ENCODE results near the gene SLC2A8. TPM values are rescaled to one million over a fixed set of nuclear protein-coding genes. Genes with fewer than 3 reads are reported as not detected.

SLC2A8 gene
- total RNA-seq, 1 experiment from 2014 or later, result 37.4 TPM

DNA sequence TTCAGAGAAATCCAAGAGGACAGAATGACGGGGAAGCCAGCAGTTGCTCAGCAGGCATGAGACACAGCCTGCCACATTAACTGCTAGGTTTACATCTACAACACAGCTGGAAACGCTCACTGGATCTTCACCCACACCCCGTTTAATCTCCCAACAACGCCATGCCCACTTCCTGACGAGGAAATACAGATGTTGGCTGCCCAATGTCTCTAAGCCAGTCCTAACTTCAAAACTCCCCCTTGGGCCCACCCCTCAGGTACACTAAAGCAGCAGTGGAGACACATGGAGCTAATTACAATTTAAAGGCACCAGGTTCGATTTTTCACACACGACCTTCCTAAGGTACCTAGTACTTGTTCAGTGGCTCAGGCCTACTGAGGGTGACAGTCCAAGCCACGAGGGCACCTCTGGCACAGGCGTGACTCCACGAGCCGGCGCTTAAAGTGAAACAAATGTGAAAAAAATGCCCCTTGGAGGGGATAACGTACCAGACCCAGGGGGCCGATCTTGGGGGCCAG, 53.3 kb downstream of the SLC2A8 start (continued):
- TF ChIP-seq ZNF219 (CRISPR knock-in tag; IDR thresholded peaks at IDR 0.05; ENCODE audit: borderline replicate concordance) (no peak), ZNF423 (CRISPR knock-in tag; IDR thresholded peaks at IDR 0.05) (no peak), TP53 (CRISPR knock-in tag; IDR thresholded peaks at IDR 0.05) (no peak), CBFB (CRISPR knock-in tag; IDR thresholded peaks at IDR 0.05; ENCODE audit: low read depth) (no peak), OVOL2 (CRISPR knock-in tag; IDR thresholded peaks at IDR 0.05; ENCODE audit: borderline replicate concordance) (no peak), MYBL2 (CRISPR knock-in tag; IDR thresholded peaks at IDR 0.05) (no peak), ZNF396 (CRISPR knock-in tag; IDR thresholded peaks at IDR 0.05; ENCODE audit: borderline replicate concordance) (no peak), FOXJ3 (CRISPR knock-in tag; IDR thresholded peaks at IDR 0.05; ENCODE audit: borderline replicate concordance) (no peak), NFYB (CRISPR knock-in tag; conservative IDR thresholded peaks at IDR 0.05; ENCODE audit: low read depth) (no peak), GTF2I (CRISPR knock-in tag; conservative IDR thresholded peaks at IDR 0.05) (no peak), ZNF416 (CRISPR knock-in tag; IDR thresholded peaks at IDR 0.05) (peak; percentile 12; the same call in 1 of the 2 replicates), SMAD4 (CRISPR knock-in tag; IDR thresholded peaks at IDR 0.05) (no peak), TCF7 (CRISPR knock-in tag; IDR thresholded peaks at IDR 0.05; ENCODE audit: low read depth) (no peak; the same call in 1 of the 2 replicates), RORB (CRISPR knock-in tag; IDR thresholded peaks at IDR 0.05) (no peak), ELF4 (CRISPR knock-in tag; IDR thresholded peaks at IDR 0.05; ENCODE audit: low read depth) (no peak), SP1 (CRISPR knock-in tag; conservative IDR thresholded peaks at IDR 0.05) (no peak), ZNF121 (CRISPR knock-in tag; IDR thresholded peaks at IDR 0.05) (no peak), NR3C1 (CRISPR knock-in tag; conservative IDR thresholded peaks at IDR 0.05; ENCODE audit: low read depth) (no peak), ZNF317 (CRISPR knock-in tag; IDR thresholded peaks at IDR 0.05; ENCODE audit: borderline replicate concordance, low read depth) (no peak), ZNF671 (CRISPR knock-in tag; IDR thresholded peaks at IDR 0.05) (peak; percentile 73)
- TF ChIP-seq, protein P1, sequence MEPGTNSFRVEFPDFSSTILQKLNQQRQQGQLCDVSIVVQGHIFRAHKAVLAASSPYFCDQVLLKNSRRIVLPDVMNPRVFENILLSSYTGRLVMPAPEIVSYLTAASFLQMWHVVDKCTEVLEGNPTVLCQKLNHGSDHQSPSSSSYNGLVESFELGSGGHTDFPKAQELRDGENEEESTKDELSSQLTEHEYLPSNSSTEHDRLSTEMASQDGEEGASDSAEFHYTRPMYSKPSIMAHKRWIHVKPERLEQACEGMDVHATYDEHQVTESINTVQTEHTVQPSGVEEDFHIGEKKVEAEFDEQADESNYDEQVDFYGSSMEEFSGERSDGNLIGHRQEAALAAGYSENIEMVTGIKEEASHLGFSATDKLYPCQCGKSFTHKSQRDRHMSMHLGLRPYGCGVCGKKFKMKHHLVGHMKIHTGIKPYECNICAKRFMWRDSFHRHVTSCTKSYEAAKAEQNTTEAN (CRISPR knock-in tag; IDR thresholded peaks at IDR 0.05), result no peak
- TF ChIP-seq, protein P2, sequence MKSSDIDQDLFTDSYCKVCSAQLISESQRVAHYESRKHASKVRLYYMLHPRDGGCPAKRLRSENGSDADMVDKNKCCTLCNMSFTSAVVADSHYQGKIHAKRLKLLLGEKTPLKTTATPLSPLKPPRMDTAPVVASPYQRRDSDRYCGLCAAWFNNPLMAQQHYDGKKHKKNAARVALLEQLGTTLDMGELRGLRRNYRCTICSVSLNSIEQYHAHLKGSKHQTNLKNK (CRISPR knock-in tag; IDR thresholded peaks at IDR 0.05), result no peak
- TF ChIP-seq, protein P3, sequence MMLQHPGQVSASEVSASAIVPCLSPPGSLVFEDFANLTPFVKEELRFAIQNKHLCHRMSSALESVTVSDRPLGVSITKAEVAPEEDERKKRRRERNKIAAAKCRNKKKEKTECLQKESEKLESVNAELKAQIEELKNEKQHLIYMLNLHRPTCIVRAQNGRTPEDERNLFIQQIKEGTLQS (CRISPR knock-in tag; conservative IDR thresholded peaks at IDR 0.05), result no peak
- TF ChIP-seq, protein P4, sequence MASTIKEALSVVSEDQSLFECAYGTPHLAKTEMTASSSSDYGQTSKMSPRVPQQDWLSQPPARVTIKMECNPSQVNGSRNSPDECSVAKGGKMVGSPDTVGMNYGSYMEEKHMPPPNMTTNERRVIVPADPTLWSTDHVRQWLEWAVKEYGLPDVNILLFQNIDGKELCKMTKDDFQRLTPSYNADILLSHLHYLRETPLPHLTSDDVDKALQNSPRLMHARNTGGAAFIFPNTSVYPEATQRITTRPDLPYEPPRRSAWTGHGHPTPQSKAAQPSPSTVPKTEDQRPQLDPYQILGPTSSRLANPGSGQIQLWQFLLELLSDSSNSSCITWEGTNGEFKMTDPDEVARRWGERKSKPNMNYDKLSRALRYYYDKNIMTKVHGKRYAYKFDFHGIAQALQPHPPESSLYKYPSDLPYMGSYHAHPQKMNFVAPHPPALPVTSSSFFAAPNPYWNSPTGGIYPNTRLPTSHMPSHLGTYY (CRISPR knock-in tag; IDR thresholded peaks at IDR 0.05), result 0 out of 2 replicates have a peak, but pooled peaks have one; percentile 5
- TF ChIP-seq, protein P5, sequence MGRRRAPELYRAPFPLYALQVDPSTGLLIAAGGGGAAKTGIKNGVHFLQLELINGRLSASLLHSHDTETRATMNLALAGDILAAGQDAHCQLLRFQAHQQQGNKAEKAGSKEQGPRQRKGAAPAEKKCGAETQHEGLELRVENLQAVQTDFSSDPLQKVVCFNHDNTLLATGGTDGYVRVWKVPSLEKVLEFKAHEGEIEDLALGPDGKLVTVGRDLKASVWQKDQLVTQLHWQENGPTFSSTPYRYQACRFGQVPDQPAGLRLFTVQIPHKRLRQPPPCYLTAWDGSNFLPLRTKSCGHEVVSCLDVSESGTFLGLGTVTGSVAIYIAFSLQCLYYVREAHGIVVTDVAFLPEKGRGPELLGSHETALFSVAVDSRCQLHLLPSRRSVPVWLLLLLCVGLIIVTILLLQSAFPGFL (CRISPR knock-in tag; IDR thresholded peaks at IDR 0.05; ENCODE audit: borderline replicate concordance), result no peak
- TF ChIP-seq, protein P6, sequence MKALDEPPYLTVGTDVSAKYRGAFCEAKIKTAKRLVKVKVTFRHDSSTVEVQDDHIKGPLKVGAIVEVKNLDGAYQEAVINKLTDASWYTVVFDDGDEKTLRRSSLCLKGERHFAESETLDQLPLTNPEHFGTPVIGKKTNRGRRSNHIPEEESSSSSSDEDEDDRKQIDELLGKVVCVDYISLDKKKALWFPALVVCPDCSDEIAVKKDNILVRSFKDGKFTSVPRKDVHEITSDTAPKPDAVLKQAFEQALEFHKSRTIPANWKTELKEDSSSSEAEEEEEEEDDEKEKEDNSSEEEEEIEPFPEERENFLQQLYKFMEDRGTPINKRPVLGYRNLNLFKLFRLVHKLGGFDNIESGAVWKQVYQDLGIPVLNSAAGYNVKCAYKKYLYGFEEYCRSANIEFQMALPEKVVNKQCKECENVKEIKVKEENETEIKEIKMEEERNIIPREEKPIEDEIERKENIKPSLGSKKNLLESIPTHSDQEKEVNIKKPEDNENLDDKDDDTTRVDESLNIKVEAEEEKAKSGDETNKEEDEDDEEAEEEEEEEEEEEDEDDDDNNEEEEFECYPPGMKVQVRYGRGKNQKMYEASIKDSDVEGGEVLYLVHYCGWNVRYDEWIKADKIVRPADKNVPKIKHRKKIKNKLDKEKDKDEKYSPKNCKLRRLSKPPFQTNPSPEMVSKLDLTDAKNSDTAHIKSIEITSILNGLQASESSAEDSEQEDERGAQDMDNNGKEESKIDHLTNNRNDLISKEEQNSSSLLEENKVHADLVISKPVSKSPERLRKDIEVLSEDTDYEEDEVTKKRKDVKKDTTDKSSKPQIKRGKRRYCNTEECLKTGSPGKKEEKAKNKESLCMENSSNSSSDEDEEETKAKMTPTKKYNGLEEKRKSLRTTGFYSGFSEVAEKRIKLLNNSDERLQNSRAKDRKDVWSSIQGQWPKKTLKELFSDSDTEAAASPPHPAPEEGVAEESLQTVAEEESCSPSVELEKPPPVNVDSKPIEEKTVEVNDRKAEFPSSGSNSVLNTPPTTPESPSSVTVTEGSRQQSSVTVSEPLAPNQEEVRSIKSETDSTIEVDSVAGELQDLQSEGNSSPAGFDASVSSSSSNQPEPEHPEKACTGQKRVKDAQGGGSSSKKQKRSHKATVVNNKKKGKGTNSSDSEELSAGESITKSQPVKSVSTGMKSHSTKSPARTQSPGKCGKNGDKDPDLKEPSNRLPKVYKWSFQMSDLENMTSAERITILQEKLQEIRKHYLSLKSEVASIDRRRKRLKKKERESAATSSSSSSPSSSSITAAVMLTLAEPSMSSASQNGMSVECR (CRISPR knock-in tag; IDR thresholded peaks at IDR 0.05; ENCODE audit: borderline replicate concordance), result no peak
- TF ChIP-seq, protein P7, sequence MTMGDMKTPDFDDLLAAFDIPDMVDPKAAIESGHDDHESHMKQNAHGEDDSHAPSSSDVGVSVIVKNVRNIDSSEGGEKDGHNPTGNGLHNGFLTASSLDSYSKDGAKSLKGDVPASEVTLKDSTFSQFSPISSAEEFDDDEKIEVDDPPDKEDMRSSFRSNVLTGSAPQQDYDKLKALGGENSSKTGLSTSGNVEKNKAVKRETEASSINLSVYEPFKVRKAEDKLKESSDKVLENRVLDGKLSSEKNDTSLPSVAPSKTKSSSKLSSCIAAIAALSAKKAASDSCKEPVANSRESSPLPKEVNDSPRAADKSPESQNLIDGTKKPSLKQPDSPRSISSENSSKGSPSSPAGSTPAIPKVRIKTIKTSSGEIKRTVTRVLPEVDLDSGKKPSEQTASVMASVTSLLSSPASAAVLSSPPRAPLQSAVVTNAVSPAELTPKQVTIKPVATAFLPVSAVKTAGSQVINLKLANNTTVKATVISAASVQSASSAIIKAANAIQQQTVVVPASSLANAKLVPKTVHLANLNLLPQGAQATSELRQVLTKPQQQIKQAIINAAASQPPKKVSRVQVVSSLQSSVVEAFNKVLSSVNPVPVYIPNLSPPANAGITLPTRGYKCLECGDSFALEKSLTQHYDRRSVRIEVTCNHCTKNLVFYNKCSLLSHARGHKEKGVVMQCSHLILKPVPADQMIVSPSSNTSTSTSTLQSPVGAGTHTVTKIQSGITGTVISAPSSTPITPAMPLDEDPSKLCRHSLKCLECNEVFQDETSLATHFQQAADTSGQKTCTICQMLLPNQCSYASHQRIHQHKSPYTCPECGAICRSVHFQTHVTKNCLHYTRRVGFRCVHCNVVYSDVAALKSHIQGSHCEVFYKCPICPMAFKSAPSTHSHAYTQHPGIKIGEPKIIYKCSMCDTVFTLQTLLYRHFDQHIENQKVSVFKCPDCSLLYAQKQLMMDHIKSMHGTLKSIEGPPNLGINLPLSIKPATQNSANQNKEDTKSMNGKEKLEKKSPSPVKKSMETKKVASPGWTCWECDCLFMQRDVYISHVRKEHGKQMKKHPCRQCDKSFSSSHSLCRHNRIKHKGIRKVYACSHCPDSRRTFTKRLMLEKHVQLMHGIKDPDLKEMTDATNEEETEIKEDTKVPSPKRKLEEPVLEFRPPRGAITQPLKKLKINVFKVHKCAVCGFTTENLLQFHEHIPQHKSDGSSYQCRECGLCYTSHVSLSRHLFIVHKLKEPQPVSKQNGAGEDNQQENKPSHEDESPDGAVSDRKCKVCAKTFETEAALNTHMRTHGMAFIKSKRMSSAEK (CRISPR knock-in tag; IDR thresholded peaks at IDR 0.05; ENCODE audit: borderline replicate concordance), result no peak

All from WTC11 (cell line).